Caco-2 (cell line): ENCODE results near the gene PDGFRB. TPM values are rescaled to one million over a fixed set of nuclear protein-coding genes. Genes with fewer than 3 reads are reported as not detected.
A peak's percentile ranks its signal among the peaks of the same experiment; 100 is the strongest.

ENCODE experiments used
- BruUV-seq: library from RNA; stranded (reverse); fragments of 400-500 nt; replicated peaks from 2 replicates; lab custom pipeline; 2021; lab: Mats Ljungman, UMichigan
- CTCF ChIA-PET: fragments of 300-600 bp; sonication (Branson Sonifier 250); formaldehyde crosslinking; loops from one replicate; lab custom pipeline; 2022; ENCODE audit warnings: antibody characterized with exemption; lab: Charles Lee
- POLR2A ChIA-PET: fragments of 300-600 bp; sonication (Branson Sonifier 250); formaldehyde crosslinking; loops from one replicate; lab custom pipeline; 2022; ENCODE audit warnings: antibody characterized with exemption; lab: Charles Lee
- DNase-seq, 2 experiments: peaks; one replicate each; pipeline versions ENCODE4 v3.0.0 to v3.0.0-alpha.2; 2020 to 2022
- H3K27me3 ChIP-seq: replicated peaks from 2 replicates; pipeline ENCODE4 v1.6.0; 2011; ENCODE audit warnings: low read length; ENCODE audit not compliant: control insufficient read depth, insufficient read depth
- H3K36me3 ChIP-seq: 2 replicates; pipeline ENCODE4 v1.5.1; 2011; ENCODE audit warnings: low read length; ENCODE audit not compliant: control insufficient read depth, insufficient read depth
- H3K4me1 ChIP-seq: fragments of 250-450 bp; sonication (Bioruptor Pico); 2 replicates; pipeline ENCODE4 v1.5.1; 2020; ENCODE audit warnings: mild to moderate bottlenecking
- H3K4me3 ChIP-seq: 2 replicates; pipeline ENCODE4 v1.5.1; 2011; ENCODE audit warnings: low read depth, mild to moderate bottlenecking, control low read depth, low read length
- H3K9me3 ChIP-seq: fragments of 250-450 bp; sonication (Bioruptor Pico); 2 replicates; pipeline ENCODE4 v1.5.1; 2020; ENCODE audit warnings: mild to moderate bottlenecking, moderate library complexity
- H3K27ac Mint-ChIP-seq: one replicate; pipeline ENCODE4 v1.8.0; 2022; ENCODE audit warnings: mixed read lengths; ENCODE audit not compliant: unreplicated experiment
- H3K27me3 Mint-ChIP-seq: one replicate; pipeline ENCODE4 v1.8.0; 2022; ENCODE audit warnings: mixed read lengths; ENCODE audit not compliant: insufficient read depth, unreplicated experiment
- H3K36me3 Mint-ChIP-seq: one replicate; pipeline ENCODE4 v1.8.0; 2022; ENCODE audit warnings: mild to moderate bottlenecking, mixed read lengths; ENCODE audit not compliant: insufficient read depth, unreplicated experiment
- H3K4me1 Mint-ChIP-seq: one replicate; pipeline ENCODE4 v1.8.0; 2022; ENCODE audit warnings: low read depth, mixed read lengths; ENCODE audit not compliant: unreplicated experiment
- H3K4me3 Mint-ChIP-seq: one replicate; pipeline ENCODE4 v1.8.0; 2022; ENCODE audit warnings: mild to moderate bottlenecking, moderate library complexity, mixed read lengths; ENCODE audit not compliant: unreplicated experiment
- H3K9me3 Mint-ChIP-seq: one replicate; pipeline ENCODE4 v1.8.0; 2022; ENCODE audit warnings: mixed read lengths; ENCODE audit not compliant: unreplicated experiment
- intact Hi-C: fragments of 100-400 bp; cut with micrococcal nuclease; formaldehyde crosslinking; loops from one replicate; pipeline ENCODE4 v1.10.0; 2022; ENCODE audit not compliant: unreplicated experiment
- total RNA-seq: library from RNA; stranded (reverse); gene quantifications from 2 replicates; pipeline ENCODE4 v1.2.3, GENCODE V29; 2022
- TF ChIP-seq, protein P1 (sequence below), 2 experiments: fragments of 200-600 bp in 1 of 2; IDR thresholded peaks; 1 replicate in 1 of 2; 2 replicates in 1 of 2; pipeline versions ENCODE4 v1.5.1 to v1.8.0; 2011 to 2022; ENCODE audit warnings: antibody characterized with exemption in 1 of 2, control low read depth in 1 of 2, inconsistent platforms in 1 of 2, low read depth in 1 of 2, low read length in 1 of 2, mild to moderate bottlenecking in 1 of 2, moderate library complexity in 1 of 2; ENCODE audit not compliant: insufficient read depth in 1 of 2, severe bottlenecking in 1 of 2, unreplicated experiment in 1 of 2

PDGFRB gene
- total RNA-seq, 1 experiment from 2014 or later: 5.9 TPM

DNA sequence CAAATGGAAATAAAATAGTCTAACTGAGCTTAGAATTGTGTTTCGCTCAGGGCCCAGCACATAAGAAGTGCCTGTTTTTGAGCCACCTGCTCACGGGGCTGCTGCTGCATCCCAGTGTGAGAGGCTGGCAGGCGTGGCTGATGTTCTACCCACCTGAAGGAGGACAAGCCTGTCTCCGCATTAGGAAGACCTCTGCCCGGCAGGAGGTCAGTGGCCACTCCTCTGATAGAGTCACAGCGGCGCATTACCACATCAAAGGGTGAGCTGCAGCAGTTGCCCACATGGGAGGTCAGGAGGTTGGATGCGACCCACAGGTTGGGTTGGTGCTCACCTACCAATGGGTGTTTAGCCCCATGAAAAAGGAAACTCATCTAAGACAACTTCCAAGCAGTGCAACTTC is 30.5 kb upstream of the PDGFRB start:
- no peak overlapping the region for H3K27ac Mint-ChIP-seq
- TF ChIP-seq, protein P1, sequence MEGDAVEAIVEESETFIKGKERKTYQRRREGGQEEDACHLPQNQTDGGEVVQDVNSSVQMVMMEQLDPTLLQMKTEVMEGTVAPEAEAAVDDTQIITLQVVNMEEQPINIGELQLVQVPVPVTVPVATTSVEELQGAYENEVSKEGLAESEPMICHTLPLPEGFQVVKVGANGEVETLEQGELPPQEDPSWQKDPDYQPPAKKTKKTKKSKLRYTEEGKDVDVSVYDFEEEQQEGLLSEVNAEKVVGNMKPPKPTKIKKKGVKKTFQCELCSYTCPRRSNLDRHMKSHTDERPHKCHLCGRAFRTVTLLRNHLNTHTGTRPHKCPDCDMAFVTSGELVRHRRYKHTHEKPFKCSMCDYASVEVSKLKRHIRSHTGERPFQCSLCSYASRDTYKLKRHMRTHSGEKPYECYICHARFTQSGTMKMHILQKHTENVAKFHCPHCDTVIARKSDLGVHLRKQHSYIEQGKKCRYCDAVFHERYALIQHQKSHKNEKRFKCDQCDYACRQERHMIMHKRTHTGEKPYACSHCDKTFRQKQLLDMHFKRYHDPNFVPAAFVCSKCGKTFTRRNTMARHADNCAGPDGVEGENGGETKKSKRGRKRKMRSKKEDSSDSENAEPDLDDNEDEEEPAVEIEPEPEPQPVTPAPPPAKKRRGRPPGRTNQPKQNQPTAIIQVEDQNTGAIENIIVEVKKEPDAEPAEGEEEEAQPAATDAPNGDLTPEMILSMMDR (IDR thresholded peaks at IDR 0.05; ENCODE audit: insufficient read depth in 1 of 2, low read depth in 1 of 2, low read length in 1 of 2, severe bottlenecking in 1 of 2, unreplicated experiment in 1 of 2): no peak
- no peaks in the 10 kb centered on the region; the same call in 1 of the 2 replicates for H3K36me3 ChIP-seq
- H3K27me3 ChIP-seq: no peaks in the 10 kb centered on the region
- H3K9me3 Mint-ChIP-seq: no peaks in the 10 kb centered on the region
- no peaks in the 10 kb centered on the region for H3K9me3 ChIP-seq
- ChIA-PET POLR2A (no interaction called here), CTCF (no interaction called here)
- H3K4me1 ChIP-seq: peaks cover 23% of the 10 kb centered on the region
- H3K4me3 Mint-ChIP-seq: no peak overlapping the region
- H3K27me3 Mint-ChIP-seq: no peaks in the 10 kb centered on the region
- no peak overlapping the region for H3K4me3 ChIP-seq
- intact Hi-C loops: no loop called here
- no TSS peak for BruUV-seq
- no peaks in the 10 kb centered on the region for H3K36me3 Mint-ChIP-seq
- H3K4me1 Mint-ChIP-seq: peaks cover 15% of the 10 kb centered on the region
- no peak for DNase-seq

DNA sequence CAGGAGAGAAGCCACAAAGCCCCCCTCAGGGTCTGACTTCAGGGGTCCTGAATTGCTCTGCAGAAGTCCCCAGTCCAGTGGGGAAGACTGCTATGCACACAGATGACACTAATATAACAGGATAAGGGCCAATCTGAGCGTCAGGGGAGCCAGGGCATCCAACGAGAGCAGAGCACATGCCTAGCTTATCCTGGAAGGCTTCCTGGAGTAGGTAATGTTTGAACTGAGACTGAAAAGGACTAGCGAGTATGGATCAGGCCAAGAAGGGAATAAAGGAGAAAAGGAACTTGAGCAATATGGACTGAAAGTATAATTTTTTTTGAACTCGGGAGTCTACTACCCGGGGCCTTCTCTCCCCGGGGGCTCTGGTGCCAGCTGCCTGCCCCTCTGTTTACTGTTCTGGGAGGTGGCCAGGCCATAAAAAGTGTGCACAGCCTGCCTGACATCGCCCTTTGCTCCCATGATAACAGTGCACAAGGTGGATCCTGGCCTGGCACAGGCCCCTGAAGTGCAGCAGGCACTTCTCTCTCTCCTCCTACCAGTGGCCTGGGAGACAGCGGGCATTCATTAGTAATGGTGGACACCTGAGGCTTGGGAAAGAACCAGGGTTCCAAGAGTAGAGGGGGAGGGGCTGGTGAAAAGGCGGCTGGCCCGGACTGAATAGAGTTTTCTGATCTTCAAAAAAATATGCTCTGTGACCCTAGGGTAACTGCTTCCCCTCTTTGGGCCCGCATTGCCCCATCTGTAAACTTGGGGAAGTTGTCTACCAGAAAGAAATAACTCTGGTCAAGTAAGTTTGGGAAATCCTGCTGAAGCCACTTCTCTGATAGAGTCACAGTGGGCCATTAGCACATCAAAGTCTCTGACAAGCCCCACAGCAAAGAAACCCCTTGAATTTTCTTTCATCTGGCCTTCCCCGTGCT is 29.6 kb upstream of the PDGFRB start:
- ChIA-PET POLR2A (no interaction called here), CTCF (no interaction called here)
- Histone ChIP-seq H3K4me3 (no peak overlapping the region), H3K36me3 (no peaks in the 10 kb centered on the region; the same call in 1 of the 2 replicates), H3K4me1 (peaks cover 16% of the 10 kb centered on the region), H3K27me3 (no peaks in the 10 kb centered on the region), H3K9me3 (no peaks in the 10 kb centered on the region)
- Mint-ChIP-seq H3K9me3 (no peaks in the 10 kb centered on the region), H3K27ac (peak overlapping the region; percentile 48), H3K4me1 (peaks cover 15% of the 10 kb centered on the region), H3K36me3 (no peaks in the 10 kb centered on the region), H3K4me3 (no peak overlapping the region), H3K27me3 (no peaks in the 10 kb centered on the region)
- intact Hi-C loops: no loop called here
- peak in 1 of 2 experiments; percentile 57 for DNase-seq
- TF ChIP-seq, protein P1 (IDR thresholded peaks at IDR 0.05; ENCODE audit: insufficient read depth in 1 of 2, low read depth in 1 of 2, low read length in 1 of 2, severe bottlenecking in 1 of 2, unreplicated experiment in 1 of 2): no peak
- no TSS peak for BruUV-seq

DNA sequence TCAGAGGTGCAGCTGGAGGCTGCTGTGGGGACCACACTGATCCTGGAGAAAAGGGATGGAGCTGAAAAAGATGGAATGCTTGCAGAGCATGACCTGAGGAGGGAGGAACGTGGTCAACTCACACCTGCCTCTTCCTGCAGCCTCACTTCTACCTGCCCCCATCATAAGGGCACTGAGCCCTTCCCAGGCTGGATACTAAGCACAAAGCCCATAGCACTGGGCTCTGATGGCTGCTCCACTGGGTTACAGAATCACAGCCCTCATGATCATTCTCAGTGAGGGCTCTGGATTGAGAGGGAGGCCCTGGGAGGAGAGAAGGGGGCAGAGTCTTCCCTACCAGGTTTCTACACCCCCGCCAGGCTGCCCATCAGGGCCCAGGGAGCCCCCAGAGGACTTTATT is 28.4 kb upstream of the PDGFRB start:
- TF ChIP-seq, protein P1 (IDR thresholded peaks at IDR 0.05; ENCODE audit: insufficient read depth in 1 of 2, low read depth in 1 of 2, low read length in 1 of 2, severe bottlenecking in 1 of 2, unreplicated experiment in 1 of 2): no peak
- H3K4me3 ChIP-seq: no peak overlapping the region
- Mint-ChIP-seq H3K4me3 (no peak overlapping the region), H3K27ac (no peak overlapping the region), H3K27me3 (no peaks in the 10 kb centered on the region), H3K4me1 (peaks cover 15% of the 10 kb centered on the region), H3K9me3 (no peaks in the 10 kb centered on the region), H3K36me3 (no peaks in the 10 kb centered on the region)
- H3K27me3 ChIP-seq: no peaks in the 10 kb centered on the region
- H3K9me3 ChIP-seq: no peaks in the 10 kb centered on the region
- ChIA-PET CTCF (no interaction called here), POLR2A (no interaction called here)
- no TSS peak for BruUV-seq
- intact Hi-C loops: no loop called here
- H3K36me3 ChIP-seq: no peaks in the 10 kb centered on the region; the same call in 1 of the 2 replicates
- H3K4me1 ChIP-seq: peaks cover 16% of the 10 kb centered on the region
- DNase-seq: no peak
